ENCODE measurements around the gene APBB1.

DNA sequence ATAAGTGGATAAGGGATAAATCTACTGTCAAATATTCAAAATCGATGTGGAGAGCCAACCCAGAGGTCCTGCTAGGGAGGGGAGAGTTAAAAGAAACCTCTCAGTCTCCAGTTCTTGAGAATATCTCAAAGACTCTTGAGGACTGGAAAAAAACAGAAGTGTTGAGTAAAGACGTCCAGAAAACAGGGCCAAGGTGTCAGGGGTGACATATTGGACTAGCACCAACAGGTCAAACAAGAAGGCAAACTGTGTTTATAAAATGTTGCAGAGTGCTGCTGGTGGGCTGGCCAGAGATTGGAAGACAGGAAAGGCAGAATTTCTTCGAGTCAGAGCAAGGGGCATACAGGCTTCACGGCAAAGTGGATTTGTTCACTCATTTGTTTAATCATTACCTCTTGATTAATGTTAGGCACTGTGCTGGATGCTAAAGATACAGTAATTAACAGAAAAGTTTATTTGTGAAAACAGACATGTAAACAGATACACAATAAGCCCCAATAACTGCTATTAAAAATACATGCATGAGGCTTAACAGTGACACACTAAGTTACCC is 62.3 kb downstream of the APBB1 start:
- TF ChIP-seq YY1 (IDR thresholded peaks at IDR 0.05; ENCODE audit: extremely low read depth, insufficient replicate concordance, low read depth, low read length) (no peak), POLR2A (IDR thresholded peaks at IDR 0.05; ENCODE audit: borderline replicate concordance, extremely low read depth, insufficient read depth, insufficient read length) (no peak)
- TF ChIP-seq, protein P1, sequence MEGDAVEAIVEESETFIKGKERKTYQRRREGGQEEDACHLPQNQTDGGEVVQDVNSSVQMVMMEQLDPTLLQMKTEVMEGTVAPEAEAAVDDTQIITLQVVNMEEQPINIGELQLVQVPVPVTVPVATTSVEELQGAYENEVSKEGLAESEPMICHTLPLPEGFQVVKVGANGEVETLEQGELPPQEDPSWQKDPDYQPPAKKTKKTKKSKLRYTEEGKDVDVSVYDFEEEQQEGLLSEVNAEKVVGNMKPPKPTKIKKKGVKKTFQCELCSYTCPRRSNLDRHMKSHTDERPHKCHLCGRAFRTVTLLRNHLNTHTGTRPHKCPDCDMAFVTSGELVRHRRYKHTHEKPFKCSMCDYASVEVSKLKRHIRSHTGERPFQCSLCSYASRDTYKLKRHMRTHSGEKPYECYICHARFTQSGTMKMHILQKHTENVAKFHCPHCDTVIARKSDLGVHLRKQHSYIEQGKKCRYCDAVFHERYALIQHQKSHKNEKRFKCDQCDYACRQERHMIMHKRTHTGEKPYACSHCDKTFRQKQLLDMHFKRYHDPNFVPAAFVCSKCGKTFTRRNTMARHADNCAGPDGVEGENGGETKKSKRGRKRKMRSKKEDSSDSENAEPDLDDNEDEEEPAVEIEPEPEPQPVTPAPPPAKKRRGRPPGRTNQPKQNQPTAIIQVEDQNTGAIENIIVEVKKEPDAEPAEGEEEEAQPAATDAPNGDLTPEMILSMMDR (IDR thresholded peaks at IDR 0.05 in 2 of 3, conservative IDR thresholded peaks at IDR 0.05 in 1 of 3; ENCODE audit: borderline replicate concordance in 1 of 3, insufficient read depth in 1 of 3, low read depth in 2 of 3, low read length in 2 of 3) = no peak

Measured in HCT116 (cell line).